Measurements from ENCODE around the gene CFAP61.

GRCh38 chr20:20227013-20227571 lies 174.8 kb downstream of the CFAP61 start:
- TF ChIP-seq CTCF (IDR thresholded peaks at IDR 0.05; ENCODE audit: insufficient read depth, low read depth, low read length) (no peak), EZH2 (IDR thresholded peaks at IDR 0.05; ENCODE audit: insufficient read depth, low read length) (no peak)

Measured in astrocyte (in vitro differentiated cells and primary cell).